Activated CD8-positive, alpha-beta memory T cell treated with anti-CD3 and anti-CD28 coated beads for 4 hours (primary cell): ENCODE results near the gene CASKIN2.
"Not testable (repeated sequence)": the region's sequence is repeated elsewhere in the genome, so short reads cannot be mapped to it uniquely, and the experiment has no call there.

Source experiments
- DNase-seq, 2 donors: peaks; one replicate each; pipeline ENCODE4 v3.0.0-alpha.2; 2020; ENCODE audit warnings: low read depth in 2 of 2

CASKIN2 gene

DNA sequence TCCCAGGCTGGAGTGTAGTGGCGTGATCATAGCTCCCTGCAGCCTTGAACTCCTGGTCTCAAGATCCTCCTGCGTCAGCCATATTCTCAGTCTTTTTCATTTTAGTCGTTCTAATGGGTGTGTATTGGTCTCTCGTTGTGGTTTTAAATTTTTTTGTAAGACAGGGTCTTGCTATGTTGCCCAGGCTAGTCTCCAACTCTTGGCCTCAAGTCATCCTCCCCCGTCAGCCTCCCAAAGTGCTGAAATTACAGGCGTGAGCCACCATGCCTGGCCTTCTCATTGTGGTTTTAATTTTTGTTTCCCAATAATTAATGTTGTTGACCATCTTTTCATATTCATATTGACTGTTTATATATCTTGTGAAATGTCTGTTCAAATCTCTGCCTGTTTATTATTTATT, 50.3 kb downstream of the CASKIN2 start:
- no peak for DNase-seq

DNA sequence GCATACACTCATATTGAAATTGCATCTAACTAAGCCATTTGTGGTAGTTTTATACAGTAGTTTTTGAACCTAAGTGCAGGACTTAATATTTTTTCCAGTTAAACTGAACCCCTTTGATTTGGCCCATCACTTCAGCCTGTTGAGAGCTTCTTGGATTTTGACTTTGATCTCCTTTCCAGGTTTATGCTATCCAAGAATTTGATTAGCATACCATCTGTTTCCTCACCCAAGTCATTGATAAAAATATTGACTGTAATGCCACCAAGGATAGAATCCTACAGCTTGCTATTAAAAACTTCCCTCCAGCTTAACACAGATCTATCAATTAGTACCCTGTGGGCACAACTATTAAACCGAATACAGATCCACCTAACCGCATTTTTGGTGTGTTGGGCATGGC, 51.7 kb downstream of the CASKIN2 start:
- DNase-seq = no peak

DNA sequence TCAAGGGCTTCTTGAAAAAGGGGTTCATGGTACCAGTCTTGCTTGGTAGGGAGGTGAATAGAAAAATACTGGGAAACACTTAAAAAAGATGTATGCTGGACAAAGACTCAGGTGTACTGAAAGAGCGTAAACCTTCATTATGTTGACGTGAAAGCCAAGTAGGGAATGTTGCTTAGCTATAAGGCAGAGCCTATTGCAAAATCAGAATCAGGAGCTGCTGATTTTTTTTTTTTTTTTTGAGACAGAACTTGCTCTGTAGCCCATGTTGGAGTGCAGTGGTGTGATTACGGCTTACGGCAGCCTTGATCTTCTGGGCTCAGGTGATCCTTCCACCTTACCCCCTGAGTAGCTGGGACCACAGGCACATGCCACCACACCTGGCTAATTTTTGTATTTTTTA, 55.0 kb downstream of the CASKIN2 start:
- DNase-seq = no peak

- DNase-seq = no peak
These were observed 55.6 kb downstream of the CASKIN2 start for GRCh38 chr17:75459590-75460267.

DNA sequence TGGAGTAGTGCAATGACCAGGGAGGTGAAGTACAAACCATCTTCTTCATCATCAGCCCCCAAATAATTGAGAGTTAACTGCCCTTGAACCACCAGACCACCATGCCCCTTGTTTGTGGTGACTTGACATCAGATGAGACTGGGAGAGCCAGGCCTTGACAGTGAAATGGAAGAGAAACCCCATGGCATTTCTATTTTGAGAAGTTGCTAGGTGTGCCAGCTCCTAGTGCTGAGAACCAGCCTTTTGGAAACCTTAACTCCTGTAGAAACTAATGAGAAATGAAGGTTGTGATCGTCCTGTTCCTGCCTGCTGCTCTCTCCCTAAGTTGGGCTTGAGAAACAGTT, 56.1 kb downstream of the CASKIN2 start:
- no peak for DNase-seq

GRCh38 chr17:75457047-75457654, 58.2 kb downstream of the CASKIN2 start:
- no peak for DNase-seq

GRCh38 chr17:75456417-75457046, 58.8 kb downstream of the CASKIN2 start, which contains the start of gene TMEM94:
Gene TMEM94, plus strand, starts transcription at chr17:75456635. Its CDS starts 15,271 bp downstream, at chr17:75471906.
- peak; percentile 81 to 87 for DNase-seq

- no peak for DNase-seq
These were observed 59.3 kb downstream of the CASKIN2 start for GRCh38 chr17:75456039-75456416.

- DNase-seq = not testable (repeated sequence)
These were observed 60.7 kb downstream of the CASKIN2 start for GRCh38 chr17:75454672-75455071.

GRCh38 chr17:75454193-75454592, 61.1 kb downstream of the CASKIN2 start:
- DNase-seq = no peak

DNA sequence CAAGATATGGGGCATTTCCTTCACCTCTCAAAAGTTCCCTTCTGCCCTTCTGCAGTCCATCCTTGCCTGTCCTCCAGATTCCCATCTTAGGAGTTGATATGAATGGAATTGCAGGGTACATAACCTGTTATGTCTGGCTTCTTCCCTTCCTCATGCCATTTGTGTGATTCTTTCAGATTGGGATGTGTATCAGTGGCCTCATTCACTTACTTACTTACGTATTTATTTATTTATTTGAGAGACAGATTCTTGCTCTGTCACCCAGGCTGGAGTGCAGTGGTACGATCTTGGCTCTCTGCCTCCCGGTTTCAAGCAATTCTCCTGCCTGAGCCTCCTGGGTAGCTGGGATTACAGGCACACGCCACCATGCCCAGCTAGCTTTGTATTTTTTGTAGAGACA, 65.1 kb downstream of the CASKIN2 start:
- no peak for DNase-seq
